Fibroblast of lung (primary cell): ENCODE measurements around the gene IGFL1. TPM values are rescaled to one million over a fixed set of nuclear protein-coding genes. Genes with fewer than 3 reads are reported as not detected.

Experiments
- DNase-seq, 2 donors: peaks; one replicate each; pipeline versions ENCODE4 v3.0.0 to v3.0.0-alpha.2; 2010; ENCODE audit warnings: low read depth in 2 of 2
- H2AFZ ChIP-seq: 2 replicates; pipeline ENCODE4 v1.5.1; 2012; ENCODE audit warnings: low read length, control low read depth, inconsistent platforms
- H3K27ac ChIP-seq: 2 replicates; pipeline ENCODE4 v1.5.1; 2011; ENCODE audit warnings: low read length, control low read depth; ENCODE audit not compliant: insufficient read depth
- H3K27me3 ChIP-seq: 2 replicates; pipeline ENCODE4 v1.5.1; 2011; ENCODE audit warnings: mild to moderate bottlenecking, low read length; ENCODE audit not compliant: control insufficient read depth, insufficient read depth
- H3K36me3 ChIP-seq: 2 replicates; pipeline ENCODE4 v1.5.1; 2011; ENCODE audit warnings: low read length; ENCODE audit not compliant: control insufficient read depth, insufficient read depth
- H3K4me1 ChIP-seq: 2 replicates; pipeline ENCODE4 v1.5.1; 2011; ENCODE audit warnings: low read length; ENCODE audit not compliant: control insufficient read depth, insufficient read depth; ENCODE audit errors: extremely low read depth
- H3K4me2 ChIP-seq: 2 replicates; pipeline ENCODE4 v1.5.1; 2011; ENCODE audit warnings: low read length, control low read depth; ENCODE audit not compliant: insufficient read depth; ENCODE audit errors: extremely low read depth
- H3K4me3 ChIP-seq, 4 experiments: fragments of 200-600 bp in 1 of 4; sonication (generic) in 1 of 4; replicated peaks in 1 of 4; 2 replicates each; pipeline ENCODE4 v1.5.1; 2011 to 2016; ENCODE audit warnings: low read length in 4 of 4, low read depth in 3 of 4, mild to moderate bottlenecking in 3 of 4, control low read depth in 2 of 4, inconsistent platforms in 1 of 4, mixed read lengths in 1 of 4; ENCODE audit not compliant: insufficient read depth in 1 of 4; ENCODE audit errors: control extremely low read depth in 1 of 4
- H3K79me2 ChIP-seq: 2 replicates; pipeline ENCODE4 v1.5.1; 2012; ENCODE audit warnings: mild to moderate bottlenecking, low read length, inconsistent platforms; ENCODE audit not compliant: control insufficient read depth, insufficient read depth
- H3K9ac ChIP-seq: 2 replicates; pipeline ENCODE4 v1.5.1; 2011; ENCODE audit warnings: mild to moderate bottlenecking, low read length, control low read depth; ENCODE audit not compliant: insufficient read depth
- H3K9me3 ChIP-seq: 2 replicates; pipeline ENCODE4 v1.5.1; 2012; ENCODE audit warnings: low read depth, low read length; ENCODE audit not compliant: control insufficient read depth, insufficient read depth
- H4K20me1 ChIP-seq: 2 replicates; pipeline ENCODE4 v1.5.1; 2011; ENCODE audit warnings: low read length; ENCODE audit not compliant: control insufficient read depth, insufficient read depth; ENCODE audit errors: extremely low read depth
- CTCF ChIP-seq, 2 donors: IDR thresholded peaks in 1 of 2; conservative IDR thresholded peaks in 1 of 2; 1 replicate in 1 of 2; 2 replicates in 1 of 2; pipeline ENCODE4 v1.5.1; 2011 to 2012; ENCODE audit warnings: low read length in 2 of 2, control low read depth in 1 of 2, inconsistent platforms in 1 of 2, low read depth in 1 of 2, mild to moderate bottlenecking in 1 of 2
- EZH2 ChIP-seq: IDR thresholded peaks from 2 replicates; pipeline ENCODE4 v1.5.1; 2012; ENCODE audit warnings: low read length, control low read depth, mild to moderate bottlenecking; ENCODE audit errors: missing control alignments
- polyA plus RNA-seq, 2 donors: library from polyadenylated mRNA; depleted of rRNA in 1 of 2; stranded (reverse) in 1 of 2; unstranded in 1 of 2; fragments of >200 nt; gene quantifications; 2 replicates each; pipeline ENCODE4 v1.2.1, GENCODE V29; 2011 to 2012; ENCODE audit warnings: missing spikeins in 1 of 2
- total RNA-seq: library from RNA; depleted of rRNA; stranded (reverse); fragments of >200 nt; gene quantifications from 2 replicates; pipeline ENCODE4 v1.2.1, GENCODE V29; 2014

The IGFL1 gene
- total and polyA plus RNA-seq, 2 donors (not counting 1 experiment from before 2014, with no cell fraction given): not detected

GRCh38 chr19:46196410-46197124 lies 33.0 kb upstream of the IGFL1 start:
- Histone ChIP-seq H3K4me1 (peaks cover 2% of the 10 kb centered on the region), H3K36me3 (no peaks in the 10 kb centered on the region), H3K79me2 (no peaks in the 10 kb centered on the region), H4K20me1 (no peaks in the 10 kb centered on the region), H2AFZ (no peak overlapping the region), H3K4me3 (no peak overlapping the region), H3K27me3 (peaks cover 10% of the 10 kb centered on the region), H3K9me3 (no peaks in the 10 kb centered on the region), H3K9ac (no peak overlapping the region), H3K27ac (no peak overlapping the region), H3K4me2 (no peak overlapping the region)
- DNase-seq: no peak
- TF ChIP-seq CTCF (conservative IDR thresholded peaks at IDR 0.05 in 1 of 2, IDR thresholded peaks at IDR 0.05 in 1 of 2; ENCODE audit: low read depth in 1 of 2, low read length in 2 of 2): no peak

GRCh38 chr19:46197314-46198070 lies 32.0 kb upstream of the IGFL1 start:
- Histone ChIP-seq H3K4me3 (no peak overlapping the region), H2AFZ (no peak overlapping the region), H3K27ac (no peak overlapping the region), H4K20me1 (no peaks in the 10 kb centered on the region), H3K4me2 (no peak overlapping the region), H3K27me3 (peaks cover 8% of the 10 kb centered on the region), H3K4me1 (peaks cover 2% of the 10 kb centered on the region), H3K36me3 (no peaks in the 10 kb centered on the region), H3K79me2 (no peaks in the 10 kb centered on the region), H3K9me3 (no peaks in the 10 kb centered on the region), H3K9ac (no peak overlapping the region)
- TF ChIP-seq CTCF (conservative IDR thresholded peaks at IDR 0.05 in 1 of 2, IDR thresholded peaks at IDR 0.05 in 1 of 2; ENCODE audit: low read depth in 1 of 2, low read length in 2 of 2) (no peak), EZH2 (no peak)
- DNase-seq: no peak

- Histone ChIP-seq H3K4me3 (no peak overlapping the region), H3K4me1 (no peaks in the 10 kb centered on the region), H3K36me3 (no peaks in the 10 kb centered on the region), H3K9me3 (no peaks in the 10 kb centered on the region), H3K79me2 (no peaks in the 10 kb centered on the region), H3K4me2 (no peak overlapping the region), H4K20me1 (no peaks in the 10 kb centered on the region), H2AFZ (no peak overlapping the region), H3K27ac (no peak overlapping the region), H3K9ac (no peak overlapping the region), H3K27me3 (peaks cover 8% of the 10 kb centered on the region)
- DNase-seq: peak in 1 of 2 donors; percentile 49
- TF ChIP-seq CTCF (conservative IDR thresholded peaks at IDR 0.05 in 1 of 2, IDR thresholded peaks at IDR 0.05 in 1 of 2; ENCODE audit: low read depth in 1 of 2, low read length in 2 of 2) (no peak), EZH2 (no peak)
Measured at GRCh38 chr19:46198756-46199155, 30.8 kb upstream of the IGFL1 start.
